Ishikawa (cell line): Measurements from ENCODE around the gene GRHPR.

Experiments used
- CEBPB ChIP-seq: IDR thresholded peaks from 2 replicates; pipeline ENCODE4 v1.6.1; 2012
- CREB1 ChIP-seq: IDR thresholded peaks from 2 replicates; pipeline ENCODE4 v1.6.1; 2012; ENCODE audit warnings: low read depth
- EGR1 ChIP-seq: IDR thresholded peaks from 2 replicates; pipeline ENCODE4 v1.6.1; 2012
- EP300 ChIP-seq: IDR thresholded peaks from 2 replicates; pipeline ENCODE4 v1.6.1; 2012; ENCODE audit warnings: borderline replicate concordance
- FOXM1 ChIP-seq: IDR thresholded peaks from 2 replicates; pipeline ENCODE4 v1.6.1; 2012; ENCODE audit warnings: low read depth, borderline replicate concordance
- MAX ChIP-seq: IDR thresholded peaks from 2 replicates; pipeline ENCODE4 v1.6.1; 2012
- NFIC ChIP-seq: IDR thresholded peaks from 2 replicates; pipeline ENCODE4 v1.6.1; 2012
- RAD21 ChIP-seq: IDR thresholded peaks from 2 replicates; pipeline ENCODE4 v1.6.1; 2012; ENCODE audit warnings: low read depth
- REST ChIP-seq: IDR thresholded peaks from 2 replicates; pipeline ENCODE4 v1.6.1; 2012; ENCODE audit warnings: low read depth, mild to moderate bottlenecking
- TAF1 ChIP-seq: IDR thresholded peaks from 2 replicates; pipeline ENCODE4 v1.6.1; 2012; ENCODE audit warnings: low read depth, mild to moderate bottlenecking
- TEAD4 ChIP-seq: IDR thresholded peaks from 2 replicates; pipeline ENCODE4 v1.6.1; 2012
- USF1 ChIP-seq: IDR thresholded peaks from 2 replicates; pipeline ENCODE4 v1.6.1; 2012
- YY1 ChIP-seq: IDR thresholded peaks from 2 replicates; pipeline ENCODE4 v1.6.1; 2012; ENCODE audit warnings: low read depth
- ZBTB7A ChIP-seq: IDR thresholded peaks from 2 replicates; pipeline ENCODE4 v1.6.1; 2012; ENCODE audit warnings: low read depth

- no peak for TF ChIP-seq YY1
- TF ChIP-seq EP300, result no peak
- TF ChIP-seq CEBPB, result no peak
- no peak for TF ChIP-seq FOXM1
- TF ChIP-seq MAX, result no peak
- TF ChIP-seq NFIC, result no peak
- TF ChIP-seq REST, result no peak
- no peak for TF ChIP-seq ZBTB7A
- no peak for TF ChIP-seq RAD21
- TF ChIP-seq CREB1, result no peak
- no peak for TF ChIP-seq TAF1
- TF ChIP-seq TEAD4, result no peak
- no peak for TF ChIP-seq USF1
- TF ChIP-seq EGR1, result no peak
These were observed 47.6 kb upstream of the GRHPR start for GRCh38 chr9:37374892-37375291.
